ENCODE results near the gene NUP188. TPM values are rescaled to one million over a fixed set of nuclear protein-coding genes. Genes with fewer than 3 reads are reported as not detected.
A peak's percentile ranks its signal among the peaks of the same experiment; 100 is the strongest.

Gene NUP188
- total and polyA plus RNA-seq, 2 donors (not counting 3 experiments of a cell fraction or from before 2014, with no cell fraction given), result 62.7 to 66.2 TPM

DNA sequence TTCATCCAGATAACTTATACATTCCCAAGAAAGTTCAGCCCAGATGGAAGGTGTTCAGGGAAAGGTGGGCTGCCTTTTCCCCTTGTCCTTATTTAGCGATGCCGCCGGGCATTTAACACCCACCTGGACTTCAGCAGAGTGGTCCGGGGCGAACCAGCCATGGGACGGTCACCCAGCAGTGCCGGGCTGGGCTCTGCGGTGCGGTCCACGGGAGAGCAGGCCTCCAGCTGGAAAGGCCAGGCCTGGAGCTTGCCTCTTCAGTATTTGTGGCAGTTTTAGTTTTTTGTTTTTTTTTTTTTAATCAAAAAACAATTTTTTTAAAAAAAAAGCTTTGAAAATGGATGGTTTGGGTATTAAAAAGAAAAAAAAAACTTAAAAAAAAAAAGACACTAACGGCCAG lies 30.8 kb upstream of the NUP188 start:
- DNase-seq (ENCODE audit: low read depth, low spot score) (no peak), FAIRE-seq (no peak)
- Histone ChIP-seq H2AFZ (ENCODE audit: low read depth, low read length) (no peak overlapping the region), H3K4me3 (replicated peaks in 1 of 3; ENCODE audit: insufficient read depth in 1 of 3, low read depth in 1 of 3, low read length in 3 of 3) (no peak overlapping the region), H3K36me3 (ENCODE audit: control insufficient read depth in 2 of 2, extremely low read depth in 1 of 2, insufficient read depth in 2 of 2, low read length in 2 of 2) (peaks cover 15 to 23% of the 10 kb centered on the region in 2 experiments), H3K27me3 (ENCODE audit: control insufficient read depth in 2 of 2, insufficient read depth in 2 of 2, low read length in 2 of 2) (no peaks in the 10 kb centered on the region), H3K79me2 (ENCODE audit: control insufficient read depth, insufficient read depth, low read length) (peaks cover 39% of the 10 kb centered on the region), H3K9me1 (replicated peaks; ENCODE audit: control insufficient read depth, extremely low read depth, insufficient read depth, low read length) (no peaks in the 10 kb centered on the region), H3K4me1 (ENCODE audit: control insufficient read depth, extremely low read depth, insufficient read depth, low read length) (peaks cover 68% of the 10 kb centered on the region), H4K20me1 (replicated peaks; ENCODE audit: control insufficient read depth, extremely low read depth, insufficient read depth, low read length) (no peaks in the 10 kb centered on the region), H3K9ac (replicated peaks; ENCODE audit: extremely low read depth, insufficient read depth, low read length) (no peak overlapping the region), H3K4me2 (ENCODE audit: insufficient read depth, low read length) (no peak overlapping the region), H3K9me3 (replicated peaks; ENCODE audit: control insufficient read depth, insufficient read depth, low read length) (no peaks in the 10 kb centered on the region), H3K27ac (ENCODE audit: insufficient read depth, low read depth, low read length) (peak overlapping the region; percentile 30)
- CTCF ChIA-PET, result interaction anchor here (0.7 to 1.8 kb wide), 4 partner anchors 11 to 55 kb away, joined by 4 to 5 read pairs (median 4); no protein-coding TSS in a partner anchor
- intact Hi-C loops (cut with micrococcal nuclease), result no loop called here
- TF ChIP-seq JUN (IDR thresholded peaks at IDR 0.05; ENCODE audit: borderline replicate concordance, insufficient read depth, insufficient read length, low read depth) (no peak), FOS (IDR thresholded peaks at IDR 0.05; ENCODE audit: borderline replicate concordance, insufficient read depth, low read length) (no peak), EZH2 (IDR thresholded peaks at IDR 0.05; ENCODE audit: borderline replicate concordance, low read depth, low read length, severe bottlenecking) (no peak), POLR2A (IDR thresholded peaks at IDR 0.05; ENCODE audit: low read depth, low read length) (no peak)
- TF ChIP-seq, protein P1, sequence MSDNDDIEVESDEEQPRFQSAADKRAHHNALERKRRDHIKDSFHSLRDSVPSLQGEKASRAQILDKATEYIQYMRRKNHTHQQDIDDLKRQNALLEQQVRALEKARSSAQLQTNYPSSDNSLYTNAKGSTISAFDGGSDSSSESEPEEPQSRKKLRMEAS (IDR thresholded peaks at IDR 0.05; ENCODE audit: insufficient read depth, insufficient read length), result no peak
- TF ChIP-seq, protein P2, sequence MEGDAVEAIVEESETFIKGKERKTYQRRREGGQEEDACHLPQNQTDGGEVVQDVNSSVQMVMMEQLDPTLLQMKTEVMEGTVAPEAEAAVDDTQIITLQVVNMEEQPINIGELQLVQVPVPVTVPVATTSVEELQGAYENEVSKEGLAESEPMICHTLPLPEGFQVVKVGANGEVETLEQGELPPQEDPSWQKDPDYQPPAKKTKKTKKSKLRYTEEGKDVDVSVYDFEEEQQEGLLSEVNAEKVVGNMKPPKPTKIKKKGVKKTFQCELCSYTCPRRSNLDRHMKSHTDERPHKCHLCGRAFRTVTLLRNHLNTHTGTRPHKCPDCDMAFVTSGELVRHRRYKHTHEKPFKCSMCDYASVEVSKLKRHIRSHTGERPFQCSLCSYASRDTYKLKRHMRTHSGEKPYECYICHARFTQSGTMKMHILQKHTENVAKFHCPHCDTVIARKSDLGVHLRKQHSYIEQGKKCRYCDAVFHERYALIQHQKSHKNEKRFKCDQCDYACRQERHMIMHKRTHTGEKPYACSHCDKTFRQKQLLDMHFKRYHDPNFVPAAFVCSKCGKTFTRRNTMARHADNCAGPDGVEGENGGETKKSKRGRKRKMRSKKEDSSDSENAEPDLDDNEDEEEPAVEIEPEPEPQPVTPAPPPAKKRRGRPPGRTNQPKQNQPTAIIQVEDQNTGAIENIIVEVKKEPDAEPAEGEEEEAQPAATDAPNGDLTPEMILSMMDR (IDR thresholded peaks at IDR 0.05; ENCODE audit: extremely low read depth in 1 of 2, insufficient read depth in 1 of 2, low read depth in 1 of 2, low read length in 2 of 2), result no peak
- POLR2A ChIA-PET, result no interaction called here
- dilution Hi-C loops (cut with MboI; ENCODE audit: extremely low pct_ligation_motif_present, low sequenced_read_pairs), result no loop called here
- no TSS peak for BruUV-seq (replicated peaks)

Measured in endothelial cell of umbilical vein (primary cell).